NCI-H146 treated with DMSO at 0.1 percent for 48 hours (cell line): ENCODE data around the gene TEX44.
A peak's percentile ranks its signal among the peaks of the same experiment; 100 is the strongest.
"Not testable (repeated sequence)": the region's sequence is repeated elsewhere in the genome, so short reads cannot be mapped to it uniquely, and the experiment has no call there.

Experiments
- DNase-seq: peaks from one replicate; lab custom pipeline; 2025; ENCODE audit not compliant: unreplicated experiment; lab: John Stamatoyannopoulos, UW

TEX44 gene

GRCh38 chr2:231592636-231593145, at the start of gene TEX44:
Gene TEX44 (plus strand): TSS chr2:231592864. CDS start chr2:231592952, 88 bp downstream.
- DNase-seq = no peak

- DNase-seq = no peak
Measured at GRCh38 chr2:231545105-231545902, 47.4 kb upstream of the TEX44 start.

GRCh38 chr2:231546014-231546715, 46.5 kb upstream of the TEX44 start:
- no peak for DNase-seq

- no peak for DNase-seq
Measured at GRCh38 chr2:231547315-231548110, 45.2 kb upstream of the TEX44 start.

- DNase-seq = no peak
Measured at GRCh38 chr2:231548752-231549151, 43.9 kb upstream of the TEX44 start.

GRCh38 chr2:231549446-231550239, 43.0 kb upstream of the TEX44 start:
- DNase-seq = no peak

GRCh38 chr2:231552752-231553151, 39.9 kb upstream of the TEX44 start:
- no peak for DNase-seq

GRCh38 chr2:231554327-231554726, 38.3 kb upstream of the TEX44 start:
- no peak for DNase-seq

- no peak for DNase-seq
Measured at GRCh38 chr2:231554748-231555545, 37.7 kb upstream of the TEX44 start.

- not testable (repeated sequence) for DNase-seq
Measured at GRCh38 chr2:231556496-231556895, 36.2 kb upstream of the TEX44 start.

- DNase-seq = no peak
Measured at GRCh38 chr2:231556981-231557380, 35.7 kb upstream of the TEX44 start.

GRCh38 chr2:231557571-231558217, 35.0 kb upstream of the TEX44 start:
- peak; percentile 24 for DNase-seq

GRCh38 chr2:231563378-231563961, 29.2 kb upstream of the TEX44 start:
- no peak for DNase-seq

- no peak for DNase-seq
Measured at GRCh38 chr2:231565887-231566594, 26.6 kb upstream of the TEX44 start.

GRCh38 chr2:231567159-231567558, 25.5 kb upstream of the TEX44 start:
- no peak for DNase-seq

GRCh38 chr2:231568098-231568784, 24.4 kb upstream of the TEX44 start:
- DNase-seq = no peak

GRCh38 chr2:231568785-231569435, 23.8 kb upstream of the TEX44 start:
- DNase-seq = peak; percentile 56
